Measurements from ENCODE around the gene EXOC6B.

The EXOC6B gene

DNA sequence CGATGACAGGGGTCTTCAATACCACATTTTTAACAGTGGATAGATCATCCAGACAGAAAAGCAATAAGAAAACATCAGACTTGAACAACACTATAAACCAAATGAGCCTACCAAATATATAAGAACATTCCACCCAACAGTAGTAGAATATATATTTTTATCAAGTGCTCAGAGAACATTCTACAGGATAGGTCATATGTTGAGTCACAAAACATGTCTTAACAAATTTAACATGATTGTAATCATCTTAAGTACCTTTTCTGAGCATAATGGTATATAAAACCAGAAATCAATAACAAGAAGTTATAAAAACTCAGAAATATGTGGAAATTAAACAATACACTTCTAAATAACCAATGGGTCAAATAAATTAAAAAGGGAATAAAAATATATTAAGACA, 484.2 kb downstream of the EXOC6B start:
- no peak for DNase-seq

DNA sequence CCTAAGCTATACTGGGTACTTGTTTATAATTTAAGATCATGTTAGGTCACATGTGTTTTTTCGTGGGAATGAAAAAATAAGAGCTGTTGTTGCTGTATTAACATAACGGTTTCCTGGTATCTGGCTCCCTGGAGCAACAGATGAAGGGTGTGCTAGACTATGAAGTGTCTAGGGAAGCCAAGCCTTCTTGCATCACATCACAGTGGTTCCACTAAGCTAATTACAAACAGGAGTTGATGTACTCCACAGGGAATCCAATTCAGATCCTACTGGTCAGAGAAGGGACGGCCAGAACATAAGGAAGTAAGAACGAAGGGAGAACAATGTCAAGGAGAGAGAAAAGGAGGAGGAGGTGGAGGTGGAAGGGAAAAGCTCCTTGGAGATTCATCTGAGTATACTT, 485.2 kb downstream of the EXOC6B start:
- DNase-seq = no peak

DNA sequence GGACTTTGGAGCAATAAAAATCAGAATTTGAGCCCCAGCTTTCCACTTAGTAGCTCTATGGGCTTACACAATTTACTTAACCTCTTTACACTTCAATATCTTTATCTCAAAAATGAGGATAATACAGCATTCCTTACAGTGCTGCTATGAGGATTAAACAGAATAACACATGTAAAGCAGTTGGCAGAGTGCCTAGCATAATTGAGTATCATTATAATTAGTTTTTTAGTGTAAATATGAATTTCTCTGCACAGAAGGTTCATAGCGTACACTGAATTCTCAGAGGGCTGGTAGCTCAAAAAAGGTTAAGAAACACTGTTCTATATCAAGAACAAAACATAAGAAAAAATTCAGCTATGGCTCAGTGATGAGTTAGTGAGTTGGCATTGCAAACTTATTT, 487.8 kb downstream of the EXOC6B start:
- no peak for DNase-seq

DNA sequence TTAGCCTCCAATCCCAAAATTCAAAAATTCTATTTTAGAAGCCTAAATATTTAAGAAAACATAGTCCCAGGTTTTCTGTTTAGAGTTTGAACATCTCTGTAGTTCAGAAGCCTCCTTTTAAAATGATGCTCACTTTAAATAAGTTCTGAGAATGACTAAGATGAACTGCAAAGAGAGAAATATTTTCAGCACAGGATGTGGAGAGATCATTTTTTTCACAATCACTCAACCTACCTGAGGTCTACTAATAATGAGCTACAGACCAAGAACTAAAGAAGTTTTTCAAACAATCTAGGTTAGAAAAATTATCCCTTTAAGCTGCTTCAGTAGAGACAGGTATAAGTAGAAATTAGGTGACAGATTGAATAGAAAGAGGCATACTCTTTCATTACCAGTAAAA, 493.1 kb downstream of the EXOC6B start:
- no peak for DNase-seq

DNA sequence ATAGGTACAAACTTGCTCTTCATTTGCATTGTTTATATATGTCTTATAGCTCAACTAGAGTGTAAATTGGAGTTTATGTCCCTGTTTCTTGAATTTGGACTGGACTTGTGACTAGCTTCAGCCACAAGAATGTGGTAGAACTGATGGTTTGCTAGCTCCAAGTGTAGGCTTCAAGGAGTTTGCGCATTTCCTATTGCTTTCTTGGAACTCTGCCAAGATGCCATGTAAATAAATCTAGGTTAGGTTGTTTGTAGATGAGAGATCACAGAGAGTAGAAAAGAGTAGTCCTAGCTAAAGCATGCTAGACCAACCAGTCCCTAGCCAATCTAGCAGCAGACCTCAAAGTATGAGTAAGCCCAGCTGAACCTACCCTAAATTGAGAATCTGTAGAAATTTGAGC, 495.2 kb downstream of the EXOC6B start:
- no peak for DNase-seq

DNA sequence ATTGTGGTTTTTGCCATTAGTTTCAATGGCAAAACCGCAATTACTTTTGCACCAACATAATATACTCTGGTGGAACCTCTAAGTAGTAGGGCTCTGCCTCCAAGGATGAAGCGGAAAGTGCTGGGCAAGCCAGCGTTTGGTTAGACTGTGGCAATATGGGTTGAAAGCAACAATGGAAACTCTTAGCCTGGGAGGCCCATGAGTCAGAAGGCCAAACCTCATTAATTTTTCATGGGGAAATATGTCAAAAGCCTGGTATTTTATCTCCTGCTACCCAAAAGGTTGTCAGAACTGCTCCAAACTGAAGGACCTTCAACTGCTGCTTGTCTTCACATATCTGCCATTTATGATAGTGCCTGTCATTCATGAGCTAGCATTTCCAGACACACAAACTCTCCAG, 499.1 kb downstream of the EXOC6B start:
- DNase-seq = no peak

DNA sequence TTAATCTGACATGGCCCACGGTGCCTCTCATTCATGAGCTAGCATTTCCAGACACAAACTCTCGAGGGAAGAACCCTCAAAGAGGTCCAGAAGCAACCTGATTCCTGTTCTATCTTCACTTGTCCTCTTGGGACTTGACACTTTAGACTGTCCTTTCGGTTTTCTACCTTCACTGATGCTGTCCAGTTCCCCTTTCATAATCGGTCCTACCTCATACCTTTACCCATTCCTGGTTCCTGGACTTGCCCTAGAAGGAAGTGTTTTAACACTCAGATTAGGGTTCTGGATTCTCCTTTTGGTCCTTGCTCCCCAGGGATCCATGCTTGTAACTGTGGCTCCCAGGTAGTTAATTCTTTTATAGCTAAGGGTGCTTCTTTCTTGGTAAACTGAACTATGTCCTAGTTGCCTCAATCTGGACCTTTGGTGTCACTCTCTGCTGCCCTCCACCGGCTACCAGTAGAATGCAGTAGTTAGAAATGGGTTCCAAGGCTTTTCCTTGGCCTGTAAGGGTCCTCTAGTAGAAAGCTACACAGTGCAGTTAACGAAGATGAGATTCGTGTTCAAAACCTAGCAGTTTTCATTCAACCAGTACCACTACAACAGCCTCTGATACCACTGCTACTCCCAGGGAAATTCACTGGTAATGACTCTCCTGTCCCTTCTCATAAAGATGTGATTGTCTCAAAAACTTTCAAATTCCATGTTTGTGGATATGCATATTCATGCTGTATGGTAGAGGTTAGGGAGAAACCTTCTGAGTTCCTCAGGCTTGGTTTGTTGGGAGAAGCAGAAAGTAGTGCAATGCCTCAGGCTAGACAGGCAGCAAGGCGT, 500.0 kb downstream of the EXOC6B start:
- DNase-seq = no peak

DNA sequence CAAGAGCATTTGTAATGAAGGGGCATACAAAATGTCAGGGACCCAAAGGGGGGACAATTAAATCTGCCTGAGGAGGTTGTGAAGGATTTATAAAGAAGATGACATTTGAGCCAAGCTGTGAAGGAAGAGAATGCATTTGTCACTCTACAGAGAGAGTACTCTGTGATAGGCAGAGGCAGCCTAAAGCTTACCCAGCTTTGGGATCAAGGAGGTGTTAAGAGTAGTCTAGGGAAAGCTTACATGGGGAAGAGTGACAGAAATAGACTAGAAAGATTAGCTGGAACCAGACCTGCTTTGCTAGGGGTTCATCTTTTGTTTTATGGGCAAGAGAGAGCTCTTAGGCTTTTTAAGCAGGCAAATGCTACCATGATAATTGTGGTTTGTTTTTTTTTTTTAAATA, 509.1 kb downstream of the EXOC6B start:
- DNase-seq = no peak

DNA sequence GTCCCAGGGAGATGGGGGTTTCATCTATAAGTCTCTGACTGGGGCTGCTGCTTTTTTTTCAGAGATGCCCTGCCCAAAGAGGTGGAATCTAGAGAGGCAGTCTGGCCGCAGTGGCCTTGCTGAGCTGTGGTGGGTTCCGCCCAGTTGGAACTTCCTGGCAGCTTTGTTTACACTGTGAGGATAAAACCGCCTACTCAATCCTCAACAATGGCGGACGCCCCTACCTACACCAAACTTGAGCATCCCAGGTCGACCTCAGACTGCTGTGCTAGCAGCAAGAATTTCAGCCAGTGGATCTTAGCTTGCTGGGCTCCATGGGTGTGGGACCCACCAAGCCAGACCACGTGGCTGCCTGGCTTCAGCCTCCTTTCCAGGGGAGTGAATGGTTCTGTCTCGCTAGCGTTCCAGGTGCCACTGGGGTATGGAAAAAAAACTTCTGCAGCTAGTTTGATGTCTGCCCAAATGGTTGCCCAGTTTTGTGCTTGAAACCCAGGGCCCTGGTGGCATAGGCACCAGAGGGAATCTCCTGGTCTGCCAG, 525.6 kb downstream of the EXOC6B start:
- DNase-seq = no peak

DNA sequence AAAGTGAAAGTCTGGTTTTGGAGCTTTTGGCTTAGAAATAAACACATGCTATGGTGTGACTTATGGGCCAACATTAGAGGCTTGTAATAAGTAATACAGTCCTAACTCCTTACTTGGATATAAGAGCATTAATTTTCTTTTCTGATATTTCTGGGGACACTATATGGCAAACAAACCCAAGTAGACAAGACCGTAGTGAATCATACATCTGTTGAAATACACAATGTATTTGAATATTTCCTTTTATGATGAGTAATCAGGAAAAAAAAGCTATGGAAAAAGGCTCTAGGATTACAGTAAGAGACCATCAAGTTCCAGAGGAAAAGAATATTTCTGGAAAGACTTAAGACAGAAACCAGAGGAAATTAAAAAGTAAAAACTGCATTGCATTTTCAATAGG, 532.2 kb downstream of the EXOC6B start:
- DNase-seq = no peak

DNA sequence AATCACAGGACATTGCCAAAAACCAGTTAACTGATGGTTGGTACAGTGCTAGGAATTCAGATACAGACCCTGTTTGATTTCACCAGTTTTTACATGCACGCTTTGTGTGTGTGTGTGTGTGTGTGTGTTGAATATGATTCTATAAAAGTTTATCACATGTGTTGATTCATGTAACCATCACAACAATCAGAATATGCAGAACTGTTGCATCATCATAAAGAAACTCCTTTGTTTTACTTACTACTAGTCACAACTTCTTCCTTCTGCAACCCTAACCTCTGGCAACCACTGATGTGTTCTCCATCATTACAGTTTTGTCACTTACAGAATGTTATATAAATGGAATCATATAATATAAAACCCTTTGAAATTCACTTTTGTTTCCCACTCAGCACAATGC, 533.4 kb downstream of the EXOC6B start:
- DNase-seq = no peak

DNA sequence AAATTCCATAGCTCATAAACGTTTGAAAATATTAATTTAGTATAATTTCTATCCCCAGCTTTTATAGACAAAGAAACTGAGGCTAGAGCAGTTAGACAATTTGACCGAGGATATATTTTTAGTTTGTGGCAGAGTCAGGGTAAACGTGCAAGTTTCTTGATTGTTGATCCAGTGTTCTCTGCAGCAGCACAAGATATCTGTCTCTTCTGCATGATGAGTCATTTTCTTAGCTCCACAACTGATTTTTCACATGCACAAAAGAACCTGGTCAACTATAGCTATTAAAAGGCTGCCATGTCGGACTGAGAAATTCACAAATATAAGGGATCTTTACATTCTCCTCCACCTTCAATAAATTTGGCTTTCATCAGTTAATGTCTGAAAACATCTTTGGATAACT, 534.8 kb downstream of the EXOC6B start:
- no peak for DNase-seq

DNA sequence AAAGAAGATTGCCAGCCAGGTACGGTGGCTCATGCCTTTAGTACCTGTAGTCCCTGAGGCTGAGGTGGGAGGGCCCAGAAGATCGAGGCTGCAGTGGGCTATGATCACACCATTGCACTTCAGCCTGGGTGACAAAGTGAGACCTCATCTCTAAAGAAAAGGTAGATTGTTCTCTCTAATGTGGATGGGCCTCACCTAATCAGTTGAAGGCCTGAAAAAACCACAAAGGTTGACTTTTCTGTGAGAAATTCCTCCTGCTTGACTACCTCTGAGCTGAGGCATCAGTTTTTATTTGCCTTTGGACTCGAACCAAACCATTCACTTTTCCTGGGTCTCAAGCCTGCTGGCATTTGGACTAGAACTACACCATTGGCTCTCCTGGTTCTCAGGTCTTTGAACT, 536.1 kb downstream of the EXOC6B start:
- DNase-seq = no peak

DNA sequence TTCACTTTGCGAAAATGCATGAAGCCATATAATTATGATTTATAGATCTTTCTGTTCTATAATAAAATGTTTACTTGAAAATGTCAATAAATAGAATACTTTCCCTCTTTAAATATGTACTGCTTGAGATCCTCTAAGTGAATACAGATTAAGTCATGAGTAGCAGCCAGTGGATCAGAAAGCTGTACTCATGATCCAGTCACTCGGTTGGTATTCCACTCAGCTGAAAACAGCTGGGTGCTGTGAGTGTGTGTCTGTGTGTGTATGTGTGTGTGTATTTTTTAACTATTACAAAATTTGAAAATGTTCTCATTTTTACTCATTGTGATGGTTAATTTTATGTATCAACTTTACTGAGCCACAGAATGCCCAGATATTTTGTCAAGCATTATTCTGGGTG, 536.5 kb downstream of the EXOC6B start:
- no peak for DNase-seq

DNA sequence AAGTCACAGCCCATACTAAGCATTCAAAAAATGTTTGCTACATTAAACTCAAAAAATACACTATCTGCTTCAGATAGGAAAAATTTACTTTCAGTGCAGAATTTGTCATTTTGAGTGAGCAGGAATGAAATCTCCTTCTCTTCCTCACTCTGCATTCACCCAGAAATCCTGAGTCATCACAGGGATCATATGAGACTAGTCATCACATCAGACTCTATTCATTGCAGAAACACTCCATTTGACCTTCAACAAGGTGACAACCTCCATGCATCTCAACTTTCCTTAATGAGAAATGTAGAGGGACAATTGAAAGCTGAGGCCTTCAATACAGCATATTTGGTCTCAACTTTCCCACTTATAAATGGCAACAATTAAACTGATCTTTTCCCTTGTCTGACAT, 547.8 kb downstream of the EXOC6B start:
- DNase-seq = no peak

DNA sequence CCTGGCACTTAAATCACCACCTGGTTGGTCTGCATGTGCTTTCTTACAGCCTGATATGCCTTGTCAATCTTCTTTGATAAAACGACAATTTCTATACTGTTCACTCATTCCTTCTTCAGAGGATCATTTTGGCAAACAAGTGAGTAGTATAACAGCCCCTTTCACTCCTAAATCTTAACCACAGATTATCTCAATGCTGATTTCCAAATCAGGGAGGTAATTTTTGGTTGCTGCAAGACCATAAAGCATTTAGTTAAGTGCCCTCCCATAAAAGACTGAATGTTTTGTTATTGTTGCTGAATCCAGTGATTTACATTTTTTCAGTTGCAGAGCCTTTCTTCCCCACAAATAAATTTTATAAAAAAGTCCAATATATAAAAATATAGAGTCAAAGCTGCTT, 549.0 kb downstream of the EXOC6B start:
- DNase-seq = no peak

DNA sequence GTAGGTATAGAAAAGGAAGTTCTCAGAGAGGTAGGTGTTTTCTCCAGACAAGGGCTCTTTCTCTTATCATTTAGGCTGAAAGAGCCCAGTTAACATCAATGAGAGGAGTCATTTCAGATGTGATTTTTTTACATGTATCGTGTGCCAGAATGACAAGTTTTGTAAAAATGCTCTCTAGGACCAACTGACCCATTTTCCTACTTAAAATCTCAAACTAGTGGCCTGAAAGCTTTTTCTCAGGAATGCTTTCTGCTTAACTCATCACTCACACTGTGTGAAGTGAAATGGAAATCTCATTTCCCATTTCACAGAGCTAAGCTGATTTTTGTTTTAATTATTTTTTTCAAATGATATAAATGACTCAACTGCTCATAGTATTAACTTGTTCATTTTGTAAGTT, 549.5 kb downstream of the EXOC6B start:
- DNase-seq = no peak

DNA sequence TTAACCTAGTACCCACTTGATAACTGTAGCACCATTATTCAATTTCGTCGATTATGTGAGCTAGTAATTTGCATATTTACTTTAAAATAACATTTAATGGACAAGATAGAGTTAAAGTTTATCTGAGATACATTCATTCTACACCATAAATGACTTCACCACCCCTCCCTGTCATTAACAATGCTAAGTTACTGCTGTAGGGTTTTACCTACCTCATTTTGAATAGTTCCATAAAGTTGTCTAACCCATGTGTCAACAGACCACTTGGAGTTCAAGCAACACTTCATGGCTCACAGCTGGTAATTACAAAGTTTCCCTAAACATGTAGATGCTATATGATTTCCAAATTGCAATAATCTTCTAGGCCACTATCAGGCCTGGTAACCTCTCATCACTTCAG, 550.7 kb downstream of the EXOC6B start:
- DNase-seq = no peak

DNA sequence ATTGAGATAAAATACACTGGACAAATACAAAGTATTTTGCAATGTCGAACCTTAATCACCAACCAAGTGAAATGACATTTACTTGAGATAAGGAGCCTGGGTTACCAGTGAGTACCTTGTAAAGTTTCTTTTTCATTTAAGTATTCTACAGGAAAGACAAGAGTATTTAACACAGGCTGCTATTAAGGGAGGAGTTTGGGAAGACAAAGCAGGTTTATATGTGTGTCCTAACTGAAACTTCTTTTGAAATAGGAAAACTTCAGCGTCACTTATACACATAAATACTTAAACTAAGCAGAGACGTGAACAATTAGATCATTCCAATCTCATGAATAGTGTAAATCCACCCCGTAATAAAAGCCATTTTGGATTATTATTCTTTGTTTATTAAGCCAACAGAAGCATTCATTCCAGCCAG, 551.4 kb downstream of the EXOC6B start:
- DNase-seq = no peak

DNA sequence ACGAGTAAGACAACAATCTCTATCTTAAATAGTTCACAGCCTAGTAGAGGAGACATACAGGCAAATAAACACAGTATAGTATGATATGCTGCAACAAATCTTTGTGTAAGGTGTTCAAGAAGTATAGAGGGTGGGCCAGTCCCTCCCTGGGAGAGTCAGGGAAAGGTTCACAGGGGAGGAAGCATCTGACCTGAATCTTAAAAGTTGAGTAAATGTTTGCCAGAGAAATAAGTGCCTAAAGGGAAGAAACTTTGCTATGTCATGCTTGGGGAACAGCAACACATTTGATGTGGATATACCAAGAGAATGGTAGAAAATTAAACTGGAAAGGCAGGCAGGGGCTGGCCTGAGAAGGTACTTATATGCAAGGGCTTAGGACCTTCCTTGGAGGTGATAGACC, 552.4 kb downstream of the EXOC6B start:
- no peak for DNase-seq

DNA sequence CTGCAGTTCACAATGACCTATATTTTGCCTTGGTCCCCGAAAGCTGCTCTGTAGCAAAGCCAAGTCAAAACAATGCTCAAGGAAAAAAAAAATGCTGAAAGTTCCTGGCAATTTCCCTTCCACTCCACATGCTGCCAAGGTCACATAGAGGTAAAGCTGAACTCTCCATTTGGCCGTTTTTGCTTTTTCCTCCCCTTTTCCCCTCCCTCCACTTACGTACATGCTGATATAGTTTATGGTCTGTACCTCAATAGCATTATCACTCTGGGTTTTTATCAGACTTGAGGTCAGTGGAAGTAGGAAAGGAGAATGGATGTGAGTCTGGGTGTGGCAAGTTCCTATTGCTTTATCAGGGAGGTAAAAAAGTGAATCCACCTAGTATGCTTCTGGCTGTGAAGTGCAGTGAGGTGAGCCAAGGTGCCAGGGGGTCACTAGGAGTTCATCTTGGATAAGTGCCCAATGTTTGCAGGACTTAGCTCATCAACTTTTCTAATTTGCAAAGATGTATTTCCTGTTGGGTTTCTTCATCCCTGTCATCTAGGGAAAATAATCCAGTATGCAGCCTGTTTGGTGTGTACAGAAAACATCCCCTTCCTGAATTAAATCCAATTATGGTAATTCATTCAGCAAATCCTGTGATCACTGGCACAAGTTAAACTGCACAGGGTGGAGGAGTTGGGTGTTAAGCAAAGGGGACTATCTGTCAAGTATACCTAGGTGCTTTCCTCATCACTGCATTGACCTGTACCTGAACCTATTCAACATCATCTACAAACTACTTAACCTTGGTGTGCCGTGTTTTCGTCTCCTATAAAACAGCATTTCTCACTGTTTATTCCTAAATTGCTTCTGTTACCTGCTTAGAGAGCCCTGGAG, 553.8 kb downstream of the EXOC6B start:
- no peak for DNase-seq

DNA sequence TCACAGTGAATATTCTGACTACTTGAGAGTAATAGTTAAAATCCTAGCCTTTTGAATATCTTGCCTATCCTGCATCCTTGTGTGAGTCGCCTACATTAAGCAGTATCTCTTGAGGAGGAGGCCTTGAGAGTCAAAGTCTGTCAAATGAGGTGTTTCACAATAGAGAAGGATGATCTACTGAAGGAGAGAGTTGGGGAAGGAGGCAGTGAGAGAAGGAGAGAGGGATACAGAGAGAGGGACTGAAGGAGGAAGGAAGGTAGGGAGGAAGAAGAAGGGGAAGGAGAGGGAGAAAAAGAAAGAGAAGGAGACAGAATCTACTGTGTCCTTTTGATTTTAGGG, 554.6 kb downstream of the EXOC6B start:
- no peak for DNase-seq

DNA sequence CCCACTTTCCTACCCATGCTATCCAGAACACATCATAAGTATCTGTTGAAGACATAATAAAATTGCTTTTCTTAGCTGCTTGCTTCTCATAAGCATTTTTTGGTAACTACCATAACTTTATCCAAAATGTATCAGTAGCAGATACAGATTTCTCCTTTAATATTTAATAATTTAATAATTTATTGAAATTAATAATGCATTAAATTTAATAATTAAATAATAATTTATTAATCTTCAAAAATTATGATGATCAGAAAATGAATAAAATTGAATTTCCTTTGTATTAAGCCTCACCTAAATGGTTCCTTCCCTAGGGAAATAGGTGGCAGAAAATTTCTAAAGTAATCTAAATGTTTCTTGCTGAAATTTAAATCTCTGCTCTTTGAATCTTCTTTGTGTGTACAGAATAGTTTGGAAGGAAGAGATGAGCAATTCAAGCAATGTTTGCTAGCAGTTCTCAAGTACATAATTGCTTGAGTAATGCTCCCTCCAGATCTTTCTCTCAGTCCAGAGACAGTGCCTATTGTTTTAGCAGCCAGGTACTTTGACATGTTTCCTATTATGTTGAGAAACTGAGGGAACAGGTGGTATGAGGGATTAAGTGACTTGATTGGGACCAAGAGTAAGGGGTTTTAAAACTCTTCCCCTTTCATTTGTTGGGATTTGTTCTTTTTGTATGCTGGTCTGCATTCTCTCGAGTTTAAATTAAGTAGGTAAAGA, 555.1 kb downstream of the EXOC6B start:
- no peak for DNase-seq

DNA sequence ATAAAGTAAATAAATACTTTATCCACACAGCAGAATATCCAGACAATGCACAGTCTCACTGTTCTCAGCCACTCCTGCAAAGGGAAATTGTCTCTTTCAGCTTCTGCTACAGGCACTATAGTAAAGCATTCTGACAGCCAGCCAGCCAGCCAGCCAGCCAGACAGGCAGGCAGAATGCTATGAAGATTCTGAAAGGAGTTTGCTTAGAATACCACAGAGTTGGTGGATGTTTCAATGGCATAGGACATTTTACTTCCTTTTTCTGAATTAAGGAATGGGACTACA, 562.1 kb downstream of the EXOC6B start:
- no peak for DNase-seq

Measured in T1000 (cell line).